Measurements from ENCODE around the gene COA8. TPM values are rescaled to one million over a fixed set of nuclear protein-coding genes. Genes with fewer than 3 reads are reported as not detected.
A peak's percentile ranks its signal among the peaks of the same experiment; 100 is the strongest.

COA8 gene
- total and polyA plus RNA-seq, 2 donors (not counting 1 experiment from before 2014, with no cell fraction given) = 25.5 to 26.4 TPM

DNA sequence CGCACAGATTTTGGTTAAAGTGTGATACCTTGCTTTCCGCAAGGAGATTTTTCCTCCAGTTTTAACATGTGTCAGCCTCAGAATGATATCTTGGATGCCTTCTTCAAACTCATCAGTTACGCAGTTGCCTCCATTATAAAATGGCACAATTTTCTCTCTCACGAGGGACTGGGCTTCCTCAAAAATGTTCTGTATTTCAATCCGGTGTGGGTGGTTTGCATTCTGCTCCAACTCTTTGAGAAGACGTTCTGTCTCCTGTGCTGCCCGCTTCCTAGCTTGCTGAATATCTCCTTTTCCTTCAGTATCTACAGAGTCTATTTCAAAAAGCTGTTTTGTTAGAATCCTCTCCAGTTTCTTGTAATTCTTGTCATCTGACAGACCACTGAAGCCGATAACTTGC lies 2.1 kb upstream of the COA8 start:
- peak overlapping the region; percentile 87 to 94 (median 90) for H3K4me3 ChIP-seq (replicated peaks in 1 of 4; ENCODE audit: control extremely low read depth in 1 of 4, insufficient read depth in 1 of 4, low read depth in 3 of 4, low read length in 4 of 4)
- peaks cover 78% of the 10 kb centered on the region for H3K79me2 ChIP-seq (ENCODE audit: control insufficient read depth, insufficient read depth, low read length)
- H3K27ac ChIP-seq (ENCODE audit: insufficient read depth, low read length) = no peak overlapping the region

DNA sequence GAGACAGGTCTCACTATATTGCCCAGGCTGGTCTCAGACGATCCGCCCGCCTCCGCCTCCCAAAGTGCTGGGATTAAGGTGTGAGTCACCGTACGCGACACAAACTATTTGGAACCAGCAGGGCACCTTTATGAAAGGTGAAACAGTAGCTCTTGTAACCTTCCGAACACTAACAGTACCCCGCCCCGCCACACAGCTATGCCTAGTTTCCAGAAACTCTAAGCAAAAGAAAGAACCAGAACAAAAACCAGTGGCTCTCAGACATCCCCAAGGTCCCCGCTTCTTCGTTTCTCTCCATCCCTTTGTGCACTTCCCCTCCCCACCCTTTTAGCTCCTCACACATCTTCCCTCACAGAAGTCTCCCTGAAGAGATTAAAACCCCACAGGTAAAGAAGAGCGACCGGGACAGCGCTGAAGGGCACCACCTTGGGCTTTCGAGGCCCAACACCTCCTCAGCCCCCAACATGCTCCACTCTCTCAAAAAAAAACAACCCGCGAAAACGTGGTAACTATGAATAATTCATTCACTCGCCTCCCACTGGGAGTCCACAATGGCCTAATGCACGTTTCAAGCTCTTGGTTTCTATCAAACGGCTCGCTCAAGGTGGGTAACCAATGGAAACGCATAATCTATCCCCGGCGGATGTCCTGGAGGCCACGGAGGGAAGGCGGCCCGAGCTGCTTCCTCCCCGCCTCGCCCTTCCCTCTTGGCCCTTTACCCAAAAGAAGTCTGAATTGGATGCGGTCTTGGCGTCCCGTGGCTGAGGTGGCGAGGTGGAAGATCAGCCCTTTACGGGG lies 1.2 kb upstream of the COA8 start:
- peak; percentile 55 to 64 for DNase-seq (ENCODE audit: low read depth in 2 of 2)
- Histone ChIP-seq H3K36me3 (ENCODE audit: control insufficient read depth, insufficient read depth, low read length) (no peaks in the 10 kb centered on the region), H3K27ac (ENCODE audit: insufficient read depth, low read length) (peak overlapping the region; percentile 94), H3K9me3 (ENCODE audit: control insufficient read depth, insufficient read depth, low read depth, low read length) (no peaks in the 10 kb centered on the region), H3K9ac (ENCODE audit: insufficient read depth, low read length) (peak overlapping the region; percentile 89), H4K20me1 (ENCODE audit: control insufficient read depth, extremely low read depth, insufficient read depth, low read length) (no peaks in the 10 kb centered on the region), H3K79me2 (ENCODE audit: control insufficient read depth, insufficient read depth, low read length) (peaks cover 83% of the 10 kb centered on the region), H3K4me1 (ENCODE audit: control insufficient read depth, extremely low read depth, insufficient read depth, low read length) (peaks cover 13% of the 10 kb centered on the region), H3K4me3 (replicated peaks in 1 of 4; ENCODE audit: control extremely low read depth in 1 of 4, insufficient read depth in 1 of 4, low read depth in 3 of 4, low read length in 4 of 4) (peak overlapping the region; percentile 87 to 94 (median 90)), H3K27me3 (ENCODE audit: control insufficient read depth, insufficient read depth, low read length) (no peaks in the 10 kb centered on the region), H3K4me2 (ENCODE audit: extremely low read depth, insufficient read depth, low read length) (peak overlapping the region; percentile 91), H2AFZ (ENCODE audit: low read length) (no peak overlapping the region)
- TF ChIP-seq EZH2 (IDR thresholded peaks at IDR 0.05; ENCODE audit: low read length, missing control alignments) = no peak
- TF ChIP-seq, protein P1, sequence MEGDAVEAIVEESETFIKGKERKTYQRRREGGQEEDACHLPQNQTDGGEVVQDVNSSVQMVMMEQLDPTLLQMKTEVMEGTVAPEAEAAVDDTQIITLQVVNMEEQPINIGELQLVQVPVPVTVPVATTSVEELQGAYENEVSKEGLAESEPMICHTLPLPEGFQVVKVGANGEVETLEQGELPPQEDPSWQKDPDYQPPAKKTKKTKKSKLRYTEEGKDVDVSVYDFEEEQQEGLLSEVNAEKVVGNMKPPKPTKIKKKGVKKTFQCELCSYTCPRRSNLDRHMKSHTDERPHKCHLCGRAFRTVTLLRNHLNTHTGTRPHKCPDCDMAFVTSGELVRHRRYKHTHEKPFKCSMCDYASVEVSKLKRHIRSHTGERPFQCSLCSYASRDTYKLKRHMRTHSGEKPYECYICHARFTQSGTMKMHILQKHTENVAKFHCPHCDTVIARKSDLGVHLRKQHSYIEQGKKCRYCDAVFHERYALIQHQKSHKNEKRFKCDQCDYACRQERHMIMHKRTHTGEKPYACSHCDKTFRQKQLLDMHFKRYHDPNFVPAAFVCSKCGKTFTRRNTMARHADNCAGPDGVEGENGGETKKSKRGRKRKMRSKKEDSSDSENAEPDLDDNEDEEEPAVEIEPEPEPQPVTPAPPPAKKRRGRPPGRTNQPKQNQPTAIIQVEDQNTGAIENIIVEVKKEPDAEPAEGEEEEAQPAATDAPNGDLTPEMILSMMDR (conservative IDR thresholded peaks at IDR 0.05 in 1 of 2, IDR thresholded peaks at IDR 0.05 in 1 of 2; ENCODE audit: low read depth in 1 of 2, low read length in 2 of 2) = no peak

More for the DNA sequence above, 2.1 kb upstream of the COA8 start:
- Histone ChIP-seq H3K9me3 (ENCODE audit: control insufficient read depth, insufficient read depth, low read depth, low read length) (no peaks in the 10 kb centered on the region), H3K4me2 (ENCODE audit: extremely low read depth, insufficient read depth, low read length) (peak overlapping the region; percentile 91), H3K4me1 (ENCODE audit: control insufficient read depth, extremely low read depth, insufficient read depth, low read length) (peaks cover 13% of the 10 kb centered on the region), H3K27me3 (ENCODE audit: control insufficient read depth, insufficient read depth, low read length) (no peaks in the 10 kb centered on the region), H4K20me1 (ENCODE audit: control insufficient read depth, extremely low read depth, insufficient read depth, low read length) (no peaks in the 10 kb centered on the region), H3K9ac (ENCODE audit: insufficient read depth, low read length) (no peak overlapping the region), H2AFZ (ENCODE audit: low read length) (no peak overlapping the region), H3K36me3 (ENCODE audit: control insufficient read depth, insufficient read depth, low read length) (no peaks in the 10 kb centered on the region)
- TF ChIP-seq, protein P1 (conservative IDR thresholded peaks at IDR 0.05 in 1 of 2, IDR thresholded peaks at IDR 0.05 in 1 of 2; ENCODE audit: low read depth in 1 of 2, low read length in 2 of 2) = no peak
- no peak for TF ChIP-seq EZH2 (IDR thresholded peaks at IDR 0.05; ENCODE audit: low read length, missing control alignments)
- DNase-seq (ENCODE audit: low read depth in 2 of 2) = no peak

DNA sequence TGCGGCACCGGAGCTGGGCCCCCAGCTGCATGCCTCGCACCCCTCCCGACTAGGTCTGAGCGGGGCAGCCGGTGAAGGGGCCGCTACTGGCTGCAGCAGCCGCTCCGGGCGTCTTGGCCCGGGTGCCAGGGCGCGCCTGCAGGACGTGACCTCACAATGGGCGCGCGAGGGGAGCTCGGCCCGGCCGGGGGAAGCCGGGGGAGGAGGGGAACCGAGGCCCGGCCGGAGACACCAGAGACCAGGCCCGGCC lies 656 bp upstream of the COA8 start:
- Histone ChIP-seq H3K4me2 (ENCODE audit: extremely low read depth, insufficient read depth, low read length) (peak overlapping the region; percentile 91), H3K27me3 (ENCODE audit: control insufficient read depth, insufficient read depth, low read length) (no peaks in the 10 kb centered on the region), H2AFZ (ENCODE audit: low read length) (no peak overlapping the region), H3K36me3 (ENCODE audit: control insufficient read depth, insufficient read depth, low read length) (no peaks in the 10 kb centered on the region), H3K27ac (ENCODE audit: insufficient read depth, low read length) (peak overlapping the region; percentile 94), H3K4me1 (ENCODE audit: control insufficient read depth, extremely low read depth, insufficient read depth, low read length) (peaks cover 13% of the 10 kb centered on the region), H3K79me2 (ENCODE audit: control insufficient read depth, insufficient read depth, low read length) (peaks cover 84% of the 10 kb centered on the region), H3K9ac (ENCODE audit: insufficient read depth, low read length) (peak overlapping the region; percentile 89), H3K4me3 (replicated peaks in 1 of 4; ENCODE audit: control extremely low read depth in 1 of 4, insufficient read depth in 1 of 4, low read depth in 3 of 4, low read length in 4 of 4) (peak overlapping the region; percentile 87 to 94 (median 90)), H4K20me1 (ENCODE audit: control insufficient read depth, extremely low read depth, insufficient read depth, low read length) (no peaks in the 10 kb centered on the region), H3K9me3 (ENCODE audit: control insufficient read depth, insufficient read depth, low read depth, low read length) (no peaks in the 10 kb centered on the region)
- TF ChIP-seq EZH2 (IDR thresholded peaks at IDR 0.05; ENCODE audit: low read length, missing control alignments) = no peak
- TF ChIP-seq, protein P1 (conservative IDR thresholded peaks at IDR 0.05 in 1 of 2, IDR thresholded peaks at IDR 0.05 in 1 of 2; ENCODE audit: low read depth in 1 of 2, low read length in 2 of 2) = no peak
- peak in 1 of 2 donors; percentile 56 for DNase-seq (ENCODE audit: low read depth in 2 of 2)

Data from fibroblast of lung (primary cell).